HEK293T (cell line): ENCODE results near the gene TBPL1.
"Not testable (repeated sequence)": the region's sequence is repeated elsewhere in the genome, so short reads cannot be mapped to it uniquely, and the experiment has no call there.

Source experiments
- ARNT ChIP-seq: fragments of 450-650 bp; IDR thresholded peaks from 2 replicates; pipeline ENCODE4 v1.6.1; 2017; ENCODE audit warnings: mild to moderate bottlenecking
- BHLHE40 ChIP-seq: fragments of 450-650 bp; IDR thresholded peaks from 2 replicates; pipeline ENCODE4 v1.6.1; 2016; ENCODE audit warnings: mild to moderate bottlenecking, moderate library complexity, borderline replicate concordance
- CTBP1 ChIP-seq: fragments of 450-650 bp; IDR thresholded peaks from 2 replicates; pipeline ENCODE4 v1.6.1; 2016; ENCODE audit warnings: borderline replicate concordance
- FOXM1 ChIP-seq: fragments of 450-650 bp; IDR thresholded peaks from 2 replicates; pipeline ENCODE4 v1.6.1; 2017; ENCODE audit warnings: mild to moderate bottlenecking, borderline replicate concordance
- SP1 ChIP-seq: fragments of 450-650 bp; IDR thresholded peaks from 2 replicates; pipeline ENCODE4 v1.6.1; 2017
- SUZ12 ChIP-seq: fragments of 450-650 bp; IDR thresholded peaks from 2 replicates; pipeline ENCODE4 v1.6.1; 2016; ENCODE audit warnings: mild to moderate bottlenecking
- TARDBP ChIP-seq: fragments of 450-650 bp; IDR thresholded peaks from 2 replicates; pipeline ENCODE4 v1.6.1; 2016
- ZNF384 ChIP-seq: fragments of 450-650 bp; IDR thresholded peaks from 2 replicates; pipeline ENCODE4 v1.6.1; 2016

- not testable (repeated sequence) for TF ChIP-seq TARDBP, BHLHE40, ZNF384, SUZ12, CTBP1, FOXM1, SP1, ARNT
These were observed 26.4 kb downstream of the TBPL1 start for GRCh38 chr6:133979269-133979963.
